NCI-H1694 (cell line): ENCODE measurements around the gene PPM1H.
"Not testable (repeated sequence)": the region's sequence is repeated elsewhere in the genome, so short reads cannot be mapped to it uniquely, and the experiment has no call there.

Source experiments
- DNase-seq: peaks from one replicate; lab custom pipeline; 2025; lab: John Stamatoyannopoulos, UW

Gene PPM1H

GRCh38 chr12:62736596-62736995 is 198.4 kb downstream of the PPM1H start:
- no peak for DNase-seq

GRCh38 chr12:62732861-62733427 is 202.0 kb downstream of the PPM1H start:
- no peak for DNase-seq

GRCh38 chr12:62731055-62731820 is 203.7 kb downstream of the PPM1H start:
- no peak for DNase-seq

- no peak for DNase-seq
These were observed 204.3 kb downstream of the PPM1H start for GRCh38 chr12:62730649-62731048.

- not testable (repeated sequence) for DNase-seq
These were observed 205.1 kb downstream of the PPM1H start for GRCh38 chr12:62729579-62730544.

GRCh38 chr12:62728741-62729140 is 206.2 kb downstream of the PPM1H start:
- DNase-seq: no peak

GRCh38 chr12:62726471-62726980 is 208.4 kb downstream of the PPM1H start:
- no peak for DNase-seq

GRCh38 chr12:62725781-62726180 is 209.2 kb downstream of the PPM1H start:
- DNase-seq: no peak

GRCh38 chr12:62724947-62725451 is 210.0 kb downstream of the PPM1H start:
- no peak for DNase-seq

- DNase-seq: no peak
These were observed 210.7 kb downstream of the PPM1H start for GRCh38 chr12:62724285-62724684.

- peak; percentile 21 for DNase-seq
These were observed 211.8 kb downstream of the PPM1H start for GRCh38 chr12:62722971-62723680.

- DNase-seq: peak; percentile 78
These were observed 214.2 kb downstream of the PPM1H start for GRCh38 chr12:62720661-62721330.

- no peak for DNase-seq
These were observed 214.9 kb downstream of the PPM1H start for GRCh38 chr12:62720025-62720424.

GRCh38 chr12:62718762-62719426 is 216.1 kb downstream of the PPM1H start:
- DNase-seq: no peak

- no peak for DNase-seq
These were observed 217.3 kb downstream of the PPM1H start for GRCh38 chr12:62717643-62718042.

- DNase-seq: no peak
These were observed 218.0 kb downstream of the PPM1H start for GRCh38 chr12:62716866-62717525.

GRCh38 chr12:62716037-62716436 is 218.9 kb downstream of the PPM1H start:
- DNase-seq: no peak

GRCh38 chr12:62714774-62715721 is 219.9 kb downstream of the PPM1H start:
- DNase-seq: no peak
